HCT116 (cell line): Measurements from ENCODE around the gene TMEM132E.

Source experiments
- CTCF ChIP-seq, 3 experiments: fragments of 200-600 bp in 1 of 3; sonication (generic) in 1 of 3; IDR thresholded peaks in 2 of 3; conservative IDR thresholded peaks in 1 of 3; 2 replicates each; pipeline ENCODE4 v1.5.1; 2012 to 2017; ENCODE audit warnings: low read depth in 2 of 3, low read length in 2 of 3, antibody characterized with exemption in 1 of 3, borderline replicate concordance in 1 of 3, control low read depth in 1 of 3, mild to moderate bottlenecking in 1 of 3, mixed read lengths in 1 of 3, mixed run types in 1 of 3, moderate library complexity in 1 of 3; ENCODE audit not compliant: insufficient read depth in 1 of 3
- ELF1 ChIP-seq: IDR thresholded peaks from 2 replicates; pipeline ENCODE4 v1.6.1; 2012; ENCODE audit warnings: low read depth, borderline replicate concordance
- EZH2 ChIP-seq: fragments of 200-600 bp; sonication (generic); IDR thresholded peaks from 2 replicates; pipeline ENCODE4 v1.6.1; 2017; ENCODE audit warnings: antibody characterized with exemption, mixed run types
- POLR2A ChIP-seq: IDR thresholded peaks from 2 replicates; pipeline ENCODE4 v1.7.0; 2011; ENCODE audit warnings: borderline replicate concordance; ENCODE audit not compliant: insufficient read depth, insufficient read length; ENCODE audit errors: extremely low read depth
- POLR2AphosphoS5 ChIP-seq: IDR thresholded peaks from 2 replicates; pipeline ENCODE4 v1.6.1; 2011; ENCODE audit warnings: mild to moderate bottlenecking, low read depth, low read length, moderate library complexity
- RAD21 ChIP-seq: IDR thresholded peaks from 2 replicates; pipeline ENCODE4 v1.6.1; 2012; ENCODE audit warnings: low read depth, mild to moderate bottlenecking

- TF ChIP-seq CTCF (IDR thresholded peaks at IDR 0.05 in 2 of 3, conservative IDR thresholded peaks at IDR 0.05 in 1 of 3; ENCODE audit: borderline replicate concordance in 1 of 3, insufficient read depth in 1 of 3, low read depth in 2 of 3, low read length in 2 of 3) = no peak
- no peak for TF ChIP-seq POLR2A
- TF ChIP-seq EZH2 = no peak
- no peak for TF ChIP-seq RAD21
- TF ChIP-seq POLR2AphosphoS5 = no peak
- no peak for TF ChIP-seq ELF1
Observed at GRCh38 chr17:34654276-34654880, 75.0 kb downstream of the TMEM132E start.
